Liver (tissue), 9 donors: ENCODE results near the gene PPP6R2. TPM values are rescaled to one million over a fixed set of nuclear protein-coding genes. Genes with fewer than 3 reads are reported as not detected.

Source experiments
- DNase-seq: peaks from one replicate; pipeline ENCODE4 v3.0.0-alpha.2; 2017; ENCODE audit warnings: low spot score
- H3K27ac ChIP-seq, 2 donors: one replicate each; pipeline ENCODE4 v1.7.0; 2013; ENCODE audit warnings: inconsistent platforms in 2 of 2, low read length in 2 of 2, control low read depth in 1 of 2, low read depth in 1 of 2, mild to moderate bottlenecking in 1 of 2
- H3K27me3 ChIP-seq, 4 donors: one replicate each; pipeline versions ENCODE4 v1.6.1 to v1.7.0; 2013; ENCODE audit warnings: low read length in 3 of 4, inconsistent platforms in 1 of 4, mild to moderate bottlenecking in 1 of 4, moderate library complexity in 1 of 4; ENCODE audit not compliant: control insufficient read depth in 4 of 4, insufficient read depth in 4 of 4
- H3K36me3 ChIP-seq, 4 donors: one replicate each; pipeline versions ENCODE4 v1.6.1 to v1.7.0; 2013; ENCODE audit warnings: low read length in 3 of 4, mild to moderate bottlenecking in 3 of 4, low read depth in 1 of 4, moderate library complexity in 1 of 4; ENCODE audit not compliant: control insufficient read depth in 4 of 4, insufficient read depth in 3 of 4
- H3K4me1 ChIP-seq, 4 donors: one replicate each; pipeline versions ENCODE4 v1.6.1 to v1.7.0; 2013; ENCODE audit warnings: low read length in 3 of 4, mild to moderate bottlenecking in 3 of 4, moderate library complexity in 1 of 4; ENCODE audit not compliant: control insufficient read depth in 4 of 4, insufficient read depth in 4 of 4
- H3K4me3 ChIP-seq, 3 donors: one replicate each; pipeline versions ENCODE4 v1.6.1 to v1.7.0; 2013; ENCODE audit warnings: low read length in 3 of 3, control low read depth in 1 of 3, low read depth in 1 of 3, mild to moderate bottlenecking in 1 of 3
- H3K9ac ChIP-seq, 2 donors: one replicate each; pipeline ENCODE4 v1.7.0; 2013; ENCODE audit warnings: low read length in 2 of 2, mild to moderate bottlenecking in 2 of 2, moderate library complexity in 2 of 2, control low read depth in 1 of 2, low read depth in 1 of 2
- H3K9me3 ChIP-seq, 4 donors: one replicate each; pipeline versions ENCODE4 v1.6.1 to v1.7.0; 2013; ENCODE audit warnings: low read length in 3 of 4; ENCODE audit not compliant: control insufficient read depth in 4 of 4
- EGR1 ChIP-seq, 2 donors: IDR thresholded peaks; 2 replicates each; pipeline ENCODE4 v1.6.1; 2016 to 2018; ENCODE audit warnings: antibody characterized with exemption in 2 of 2, low read depth in 2 of 2
- FOXA1 ChIP-seq: IDR thresholded peaks from 2 replicates; pipeline ENCODE4 v1.6.1; 2016; ENCODE audit warnings: antibody characterized with exemption
- FOXA2 ChIP-seq: IDR thresholded peaks from 2 replicates; pipeline ENCODE4 v1.6.1; 2016; ENCODE audit warnings: antibody characterized with exemption
- JUND ChIP-seq, 2 donors: IDR thresholded peaks; 2 replicates each; pipeline ENCODE4 v1.6.1; 2016; ENCODE audit warnings: antibody characterized with exemption in 2 of 2
- NR2F2 ChIP-seq: IDR thresholded peaks from 2 replicates; pipeline ENCODE4 v1.6.1; 2016; ENCODE audit warnings: antibody characterized with exemption
- RAD21 ChIP-seq, 2 donors: IDR thresholded peaks; 2 replicates each; pipeline ENCODE4 v1.6.1; 2016; ENCODE audit warnings: antibody characterized with exemption in 2 of 2, mild to moderate bottlenecking in 2 of 2
- REST ChIP-seq: IDR thresholded peaks from 2 replicates; pipeline ENCODE4 v1.6.1; 2016; ENCODE audit warnings: antibody characterized with exemption, mild to moderate bottlenecking
- TAF1 ChIP-seq: conservative IDR thresholded peaks from 2 replicates; pipeline ENCODE4 v1.6.1; 2016; ENCODE audit warnings: antibody characterized with exemption, mild to moderate bottlenecking
- ZBTB33 ChIP-seq: IDR thresholded peaks from 2 replicates; pipeline ENCODE4 v1.6.1; 2016; ENCODE audit warnings: antibody characterized with exemption
- WGBS: extraction: QIAGEN DNeasy Blood & Tissue Kit; methylation state at CpG from one replicate; pipeline ENCODE4 v1.1.7; 2013; 5-methylcytosine and 5-hydroxymethylcytosine counted together
- polyA plus RNA-seq, 2 donors: library from polyadenylated mRNA; stranded (reverse) in 1 of 2; unstranded in 1 of 2; fragments of 200-250 nt in 1 of 2; fragments of >200 nt in 1 of 2; fragmentation: Nextera tagmentation in 1 of 2; extraction: Ambion mirVana in 1 of 2; gene quantifications; one replicate each; pipeline versions ENCODE4 v1.2.1 to v1.2.3, GENCODE V29; 2013 to 2015
- total RNA-seq, 2 donors: library from RNA; depleted of rRNA; stranded (reverse); fragments of >200 nt; gene quantifications; one replicate each; pipeline ENCODE4 v1.2.3, GENCODE V29; 2014
- TF ChIP-seq, protein P1 (sequence below): IDR thresholded peaks from 2 replicates; pipeline ENCODE4 v1.6.1; 2016; ENCODE audit warnings: antibody characterized with exemption
- TF ChIP-seq, protein P2 (sequence below): fragments of 150-350 bp; IDR thresholded peaks from 2 replicates; pipeline ENCODE4 v1.5.1; 2017; ENCODE audit warnings: improper control_type of control experiment, low read depth, low read length; ENCODE audit not compliant: missing input control
- TF ChIP-seq, protein P3 (sequence below): IDR thresholded peaks from 2 replicates; pipeline ENCODE4 v1.6.1; 2016; ENCODE audit warnings: antibody characterized with exemption
- donor health status: healthy.
- donor health status: healthy.
- donor health status: healthy.
- donor health status: healthy.
- donor health status: healthy.

PPP6R2 gene
- total and polyA plus RNA-seq, 4 donors: 28.8 to 117 (median 47.2) TPM

- no peak for TF ChIP-seq ZBTB33
Observed at GRCh38 chr22:50489363-50490243, 146.5 kb downstream of the PPP6R2 start (continued).

DNA sequence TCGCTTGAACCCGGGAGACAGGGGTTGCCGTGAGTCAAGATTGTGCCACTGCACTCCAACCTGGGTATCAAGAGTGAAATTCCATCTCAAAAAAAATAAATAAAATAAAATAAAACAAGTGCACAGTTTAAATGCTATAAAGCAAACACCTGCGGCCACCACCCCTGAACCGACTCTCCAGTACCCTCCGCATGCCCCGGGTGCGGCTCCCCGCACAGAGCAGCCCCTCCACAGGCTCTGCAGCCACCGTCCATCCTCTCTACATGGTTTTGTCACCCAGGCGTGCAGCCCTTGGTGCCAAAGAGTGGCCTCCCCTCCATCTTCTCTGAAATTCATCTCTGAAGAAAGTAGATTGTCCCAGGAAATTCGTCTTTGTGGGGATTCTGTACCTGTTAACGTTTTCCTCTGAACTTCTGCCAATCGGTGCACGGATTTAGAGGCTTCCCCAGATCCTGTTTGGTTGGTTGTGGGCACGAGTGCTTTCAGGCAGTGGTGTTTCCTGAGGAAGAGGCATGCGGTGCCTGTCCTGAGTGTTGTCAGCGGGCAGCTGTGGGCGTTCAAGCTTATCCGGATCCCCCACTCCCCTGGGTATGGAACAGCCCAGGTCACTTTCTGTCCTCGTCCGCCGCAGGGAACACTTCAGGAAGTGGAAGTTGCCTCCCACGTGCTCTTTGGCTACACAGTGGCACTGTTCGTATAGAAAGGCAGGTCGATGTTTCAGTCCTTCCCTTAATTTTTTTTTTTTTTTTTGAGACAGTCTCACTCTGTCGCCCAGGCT, 147.6 kb downstream of the PPP6R2 start:
- H3K27me3 ChIP-seq: no peaks in the 10 kb centered on the region
- 70% methylated on average over 27 of the region's 27 CpGs for WGBS
- TF ChIP-seq FOXA1 (no peak), RAD21 (IDR thresholded peaks at IDR 0.05) (no peak), TAF1 (no peak), EGR1 (IDR thresholded peaks at IDR 0.05; ENCODE audit: low read depth in 2 of 2) (no peak), NR2F2 (no peak), FOXA2 (no peak), ZBTB33 (no peak), REST (no peak), JUND (IDR thresholded peaks at IDR 0.05) (no peak)
- TF ChIP-seq, protein P1, sequence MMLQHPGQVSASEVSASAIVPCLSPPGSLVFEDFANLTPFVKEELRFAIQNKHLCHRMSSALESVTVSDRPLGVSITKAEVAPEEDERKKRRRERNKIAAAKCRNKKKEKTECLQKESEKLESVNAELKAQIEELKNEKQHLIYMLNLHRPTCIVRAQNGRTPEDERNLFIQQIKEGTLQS: no peak
- TF ChIP-seq, protein P2, sequence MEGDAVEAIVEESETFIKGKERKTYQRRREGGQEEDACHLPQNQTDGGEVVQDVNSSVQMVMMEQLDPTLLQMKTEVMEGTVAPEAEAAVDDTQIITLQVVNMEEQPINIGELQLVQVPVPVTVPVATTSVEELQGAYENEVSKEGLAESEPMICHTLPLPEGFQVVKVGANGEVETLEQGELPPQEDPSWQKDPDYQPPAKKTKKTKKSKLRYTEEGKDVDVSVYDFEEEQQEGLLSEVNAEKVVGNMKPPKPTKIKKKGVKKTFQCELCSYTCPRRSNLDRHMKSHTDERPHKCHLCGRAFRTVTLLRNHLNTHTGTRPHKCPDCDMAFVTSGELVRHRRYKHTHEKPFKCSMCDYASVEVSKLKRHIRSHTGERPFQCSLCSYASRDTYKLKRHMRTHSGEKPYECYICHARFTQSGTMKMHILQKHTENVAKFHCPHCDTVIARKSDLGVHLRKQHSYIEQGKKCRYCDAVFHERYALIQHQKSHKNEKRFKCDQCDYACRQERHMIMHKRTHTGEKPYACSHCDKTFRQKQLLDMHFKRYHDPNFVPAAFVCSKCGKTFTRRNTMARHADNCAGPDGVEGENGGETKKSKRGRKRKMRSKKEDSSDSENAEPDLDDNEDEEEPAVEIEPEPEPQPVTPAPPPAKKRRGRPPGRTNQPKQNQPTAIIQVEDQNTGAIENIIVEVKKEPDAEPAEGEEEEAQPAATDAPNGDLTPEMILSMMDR: no peak
- TF ChIP-seq, protein P3, sequence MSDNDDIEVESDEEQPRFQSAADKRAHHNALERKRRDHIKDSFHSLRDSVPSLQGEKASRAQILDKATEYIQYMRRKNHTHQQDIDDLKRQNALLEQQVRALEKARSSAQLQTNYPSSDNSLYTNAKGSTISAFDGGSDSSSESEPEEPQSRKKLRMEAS: no peak
- H3K9ac ChIP-seq: no peak overlapping the region
- peaks cover 0 to 3% (median under 1%) of the 10 kb centered on the region in 4 donors for H3K4me1 ChIP-seq
- no peak overlapping the region for H3K27ac ChIP-seq
- no peaks in the 10 kb centered on the region for H3K36me3 ChIP-seq
- H3K9me3 ChIP-seq: no peaks in the 10 kb centered on the region
- no peak overlapping the region for H3K4me3 ChIP-seq
- DNase-seq: no peak

Other genes with a start within 250 kb of the PPP6R2 start
- gene PANX2, start 172.6 kb upstream of the PPP6R2 start, total RNA-seq: 1 to 10 TPM in 1 of 2 donors, under 1 TPM in 1; 0.56 to 2.3 TPM
- 10 to 100 TPM in 1 of 2 donors, under 1 TPM in 1; 0.39 to 14.8 TPM for gene PANX2, start 172.6 kb upstream of the PPP6R2 start, polyA plus RNA-seq
- gene TRABD, start 157.4 kb upstream of the PPP6R2 start, total RNA-seq: 10 to 100 TPM; 10.5 to 18.3 TPM
- 10 to 100 TPM; 14.4 to 29.7 TPM for gene TRABD, start 157.4 kb upstream of the PPP6R2 start, polyA plus RNA-seq
- gene SELENOO, start 142.3 kb upstream of the PPP6R2 start, total RNA-seq: 10 to 100 TPM; 16.4 to 58.9 TPM
- gene SELENOO, start 142.3 kb upstream of the PPP6R2 start, polyA plus RNA-seq: 10 to 100 TPM; 25.5 to 59.2 TPM
- gene TUBGCP6, start 98.3 kb upstream of the PPP6R2 start, total RNA-seq: 10 to 100 TPM; 20.9 to 31.7 TPM
- 10 to 100 TPM in 1 of 2 donors, 1 to 10 TPM in 1; 9.3 to 11.9 TPM for gene TUBGCP6, start 98.3 kb upstream of the PPP6R2 start, polyA plus RNA-seq
- 10 to 100 TPM; 11.4 to 18.2 TPM for gene HDAC10, start 92.1 kb upstream of the PPP6R2 start, total RNA-seq
- gene HDAC10, start 92.1 kb upstream of the PPP6R2 start, polyA plus RNA-seq: 10 to 100 TPM in 1 of 2 donors, 1 to 10 TPM in 1; 6.2 to 15.9 TPM
- 1 to 10 TPM; 2.3 to 2.8 TPM for gene MAPK12, start 81.6 kb upstream of the PPP6R2 start, total RNA-seq
- 1 to 10 TPM in 1 of 2 donors, under 1 TPM in 1; 0.83 to 1.5 TPM for gene MAPK12, start 81.6 kb upstream of the PPP6R2 start, polyA plus RNA-seq
- gene MAPK11, start 72.9 kb upstream of the PPP6R2 start, total RNA-seq: 1 to 10 TPM in 1 of 2 donors, under 1 TPM in 1; 0.65 to 1.2 TPM
- 1 to 10 TPM in 1 of 2 donors, under 1 TPM in 1; 0.83 to 2.0 TPM for gene MAPK11, start 72.9 kb upstream of the PPP6R2 start, polyA plus RNA-seq
- gene PLXNB2, start 35.7 kb upstream of the PPP6R2 start, total RNA-seq: 10 to 100 TPM; 28.8 to 95.7 TPM
- 10 to 100 TPM; 60.1 to 87.8 TPM for gene PLXNB2, start 35.7 kb upstream of the PPP6R2 start, polyA plus RNA-seq
- gene DENND6B, start 16.3 kb upstream of the PPP6R2 start, total RNA-seq: 1 to 10 TPM; 1.1 to 1.2 TPM
- 1 to 10 TPM in 1 of 2 donors, under 1 TPM in 1; 0.86 to 1.0 TPM for gene DENND6B, start 16.3 kb upstream of the PPP6R2 start, polyA plus RNA-seq
- 10 to 100 TPM; 21.8 to 37.6 TPM for gene SBF1, start 131.7 kb downstream of the PPP6R2 start, total RNA-seq
- gene SBF1, start 131.7 kb downstream of the PPP6R2 start, polyA plus RNA-seq: 10 to 100 TPM in 1 of 2 donors, 1 to 10 TPM in 1; 8.3 to 11.0 TPM
- gene ADM2, start 138.2 kb downstream of the PPP6R2 start, total RNA-seq: 1 to 10 TPM in 1 of 2 donors, under 1 TPM in 1; 0.79 to 1.8 TPM
- 1 to 10 TPM in 1 of 2 donors, under 1 TPM in 1; 0.89 to 2.8 TPM for gene ADM2, start 138.2 kb downstream of the PPP6R2 start, polyA plus RNA-seq
- not detected for gene MIOX, start 143.5 kb downstream of the PPP6R2 start, total RNA-seq
- gene MIOX, start 143.5 kb downstream of the PPP6R2 start, polyA plus RNA-seq: not detected
- gene LMF2, start 164.4 kb downstream of the PPP6R2 start, total RNA-seq: 10 to 100 TPM; 24.0 to 27.9 TPM
- 10 to 100 TPM; 16.7 to 35.6 TPM for gene LMF2, start 164.4 kb downstream of the PPP6R2 start, polyA plus RNA-seq
- 10 to 100 TPM; 15.2 to 30.8 TPM for gene NCAPH2, start 164.9 kb downstream of the PPP6R2 start, total RNA-seq
- gene NCAPH2, start 164.9 kb downstream of the PPP6R2 start, polyA plus RNA-seq: 10 to 100 TPM; 12.0 to 12.5 TPM
- 1 to 10 TPM; 1.4 to 1.7 TPM for gene SCO2, start 182.3 kb downstream of the PPP6R2 start, total RNA-seq
- gene SCO2, start 182.3 kb downstream of the PPP6R2 start, polyA plus RNA-seq: 1 to 10 TPM; 1.9 to 2.9 TPM
- 100 to 1,000 TPM in 1 of 2 donors, 10 to 100 TPM in 1; 41.2 to 109 TPM for gene TYMP, start 186.7 kb downstream of the PPP6R2 start, total RNA-seq
- gene TYMP, start 186.7 kb downstream of the PPP6R2 start, polyA plus RNA-seq: 10 to 100 TPM; 34.0 to 89.8 TPM
- gene KLHDC7B, start 202.6 kb downstream of the PPP6R2 start, total RNA-seq: under 1 TPM in 1 of 2 donors, not detected in 1; 0.08 TPM
- under 1 TPM; 0.08 to 0.16 TPM for gene KLHDC7B, start 202.6 kb downstream of the PPP6R2 start, polyA plus RNA-seq
- gene SYCE3, start 219.6 kb downstream of the PPP6R2 start, total RNA-seq: 1 to 10 TPM in 1 of 2 donors, not detected in 1; 2.2 TPM
- gene SYCE3, start 219.6 kb downstream of the PPP6R2 start, polyA plus RNA-seq: under 1 TPM in 1 of 2 donors, not detected in 1; 0.45 TPM
- 10 to 100 TPM in 1 of 2 donors, 1 to 10 TPM in 1; 3.0 to 13.6 TPM for gene CPT1B, start 235.1 kb downstream of the PPP6R2 start, total RNA-seq
- 1 to 10 TPM; 4.0 to 5.7 TPM for gene CPT1B, start 235.1 kb downstream of the PPP6R2 start, polyA plus RNA-seq
- 10 to 100 TPM; 18.4 to 24.2 TPM for gene CHKB, start 239.5 kb downstream of the PPP6R2 start, total RNA-seq
- 10 to 100 TPM; 17.9 to 22.9 TPM for gene CHKB, start 239.5 kb downstream of the PPP6R2 start, polyA plus RNA-seq